Activated T-helper 17 cell treated with anti-CD3 and anti-CD28 coated beads, Interleukin-2, amount 50 U/mL, for 72 hours (primary cell): ENCODE data around the gene KIT. TPM values are rescaled to one million over a fixed set of nuclear protein-coding genes. Genes with fewer than 3 reads are reported as not detected.
"Not testable (repeated sequence)": the region's sequence is repeated elsewhere in the genome, so short reads cannot be mapped to it uniquely, and the experiment has no call there.

Experiments
- ATAC-seq: fragments of 150-1000 bp; cut with Tn5 transposase; replicated peaks from 2 replicates; pipeline ENCODE4 v1.10.0; 2021; ENCODE audit warnings: mild to moderate bottlenecking, moderate library complexity
- H3K27ac Mint-ChIP-seq: one replicate; pipeline ENCODE4 v1.8.0; 2022; ENCODE audit warnings: mixed read lengths
- H3K27me3 Mint-ChIP-seq: one replicate; pipeline ENCODE4 v1.8.0; 2022; ENCODE audit warnings: mixed read lengths
- H3K36me3 Mint-ChIP-seq: one replicate; pipeline ENCODE4 v1.8.0; 2022; ENCODE audit warnings: low read depth, mild to moderate bottlenecking, mixed read lengths
- H3K4me1 Mint-ChIP-seq: one replicate; pipeline ENCODE4 v1.8.0; 2022; ENCODE audit warnings: mixed read lengths
- H3K4me3 Mint-ChIP-seq: one replicate; pipeline ENCODE4 v1.8.0; 2022; ENCODE audit warnings: mild to moderate bottlenecking, mixed read lengths
- H3K9me3 Mint-ChIP-seq: one replicate; pipeline ENCODE4 v1.8.0; 2022; ENCODE audit warnings: mixed read lengths
- total RNA-seq, 2 donors: library from RNA; stranded (reverse); gene quantifications; one replicate each; pipeline ENCODE4 v1.2.3, GENCODE V29; 2022

Gene KIT
- 1 to 10 TPM in 1 of 2 donors, under 1 TPM in 1; 0.69 to 1.2 TPM for total RNA-seq

DNA sequence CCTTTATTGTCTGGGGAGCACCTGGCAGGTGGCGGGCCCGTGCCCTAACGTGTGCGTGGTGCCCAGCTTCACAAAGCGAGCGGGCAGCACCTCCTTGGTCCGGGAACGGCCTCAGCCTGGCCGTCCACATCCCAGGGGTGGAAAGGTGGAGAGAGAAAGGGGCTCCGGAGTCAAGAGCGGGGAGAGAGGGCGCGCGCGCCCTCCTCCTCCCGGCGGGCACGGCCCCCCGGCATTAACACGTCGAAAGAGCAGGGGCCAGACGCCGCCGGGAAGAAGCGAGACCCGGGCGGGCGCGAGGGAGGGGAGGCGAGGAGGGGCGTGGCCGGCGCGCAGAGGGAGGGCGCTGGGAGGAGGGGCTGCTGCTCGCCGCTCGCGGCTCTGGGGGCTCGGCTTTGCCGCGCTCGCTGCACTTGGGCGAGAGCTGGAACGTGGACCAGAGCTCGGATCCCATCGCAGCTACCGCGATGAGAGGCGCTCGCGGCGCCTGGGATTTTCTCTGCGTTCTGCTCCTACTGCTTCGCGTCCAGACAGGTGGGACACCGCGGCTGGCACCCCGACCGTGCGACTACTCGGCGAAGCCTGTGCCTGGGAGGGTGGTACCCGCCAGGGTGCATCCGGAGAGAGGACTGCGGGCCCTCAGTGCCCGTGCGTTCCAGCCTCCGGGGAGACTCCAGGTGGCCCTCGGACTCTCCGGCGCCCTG lies at the start of gene KIT:
KIT (plus strand) TSS at position 407 of the 701 bp plus-strand sequence; CDS start at position 465, 58 bp downstream.
- Mint-ChIP-seq H3K27ac (no peak within 1 kb of the TSS), H3K27me3 (peaks cover 37% of the 10 kb centered on the region)

DNA sequence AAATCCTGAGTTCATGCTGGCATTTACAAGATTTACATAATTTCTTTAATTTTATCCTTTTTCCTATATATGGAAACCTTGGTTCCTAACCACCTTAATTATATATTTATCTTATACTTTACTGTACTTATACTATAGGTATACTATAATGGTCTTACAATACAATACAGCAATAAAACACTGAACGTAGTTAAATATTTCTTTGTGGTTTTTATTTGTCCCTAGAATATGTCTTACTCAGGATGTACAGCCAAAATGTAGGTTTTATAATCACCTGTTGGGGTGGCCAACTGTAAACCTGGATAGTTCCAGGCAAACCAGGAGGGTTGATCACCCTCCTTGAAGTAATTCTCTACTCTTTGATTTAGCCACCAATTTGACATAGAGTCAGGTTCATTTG lies 48.4 kb upstream of the KIT start:
- Mint-ChIP-seq H3K9me3 (no peaks in the 10 kb centered on the region), H3K27me3 (peaks cover under 1% of the 10 kb centered on the region), H3K4me3 (no peak overlapping the region), H3K36me3 (no peaks in the 10 kb centered on the region), H3K4me1 (no peaks in the 10 kb centered on the region), H3K27ac (no peak overlapping the region)
- ATAC-seq = no peak

More for the DNA sequence above, at the start of gene KIT:
- Mint-ChIP-seq H3K9me3 (no peaks in the 10 kb centered on the region), H3K36me3 (no peaks in the 10 kb centered on the region), H3K4me3 (peak within 1 kb of the TSS; percentile 72), H3K4me1 (no peaks in the 10 kb centered on the region)
- ATAC-seq = peak; percentile 32

DNA sequence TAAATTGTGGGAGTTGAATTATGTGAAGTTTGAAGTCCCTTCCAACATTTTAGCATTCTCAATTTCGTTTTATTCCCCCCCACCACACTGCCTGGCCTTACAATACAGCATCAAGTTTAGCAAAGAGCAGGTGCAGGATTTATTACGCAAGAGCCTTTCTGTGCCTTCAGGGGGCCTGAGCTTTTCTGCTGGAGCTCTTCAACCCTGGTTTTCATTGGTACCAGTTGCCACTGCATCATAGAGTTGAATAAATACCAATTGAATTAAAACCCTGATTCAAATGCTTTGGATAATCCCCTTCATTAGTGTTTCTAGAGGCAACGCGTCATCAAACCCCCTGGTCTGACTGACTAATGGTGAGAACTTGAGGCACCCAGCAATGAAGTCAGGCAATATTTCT lies 43.6 kb upstream of the KIT start:
- Mint-ChIP-seq H3K27ac (no peak overlapping the region), H3K27me3 (peaks cover 4% of the 10 kb centered on the region), H3K4me1 (no peaks in the 10 kb centered on the region), H3K36me3 (no peaks in the 10 kb centered on the region), H3K9me3 (no peaks in the 10 kb centered on the region), H3K4me3 (no peak overlapping the region)
- ATAC-seq = no peak

DNA sequence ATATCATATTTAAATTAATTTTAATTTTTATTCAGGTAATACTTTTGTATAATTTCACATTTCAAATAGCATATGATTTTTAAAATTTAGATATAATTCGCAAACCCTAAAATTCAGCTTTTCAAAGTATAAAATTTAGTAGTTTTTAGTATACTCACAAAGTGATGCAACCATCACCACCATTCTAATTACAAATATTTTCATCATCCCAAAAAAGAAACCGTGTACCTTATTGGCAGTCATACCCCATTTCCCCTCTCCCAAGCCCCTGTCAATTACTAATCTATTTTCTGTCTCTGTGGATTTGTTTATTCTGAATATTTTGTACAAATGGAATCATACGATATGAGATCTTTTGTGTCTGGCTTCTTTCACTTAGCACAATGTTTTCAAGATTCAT lies 37.0 kb upstream of the KIT start:
- ATAC-seq = no peak
- Mint-ChIP-seq H3K4me3 (no peak overlapping the region), H3K36me3 (no peaks in the 10 kb centered on the region), H3K9me3 (no peaks in the 10 kb centered on the region), H3K27me3 (peaks cover under 1% of the 10 kb centered on the region), H3K4me1 (no peaks in the 10 kb centered on the region), H3K27ac (no peak overlapping the region)

DNA sequence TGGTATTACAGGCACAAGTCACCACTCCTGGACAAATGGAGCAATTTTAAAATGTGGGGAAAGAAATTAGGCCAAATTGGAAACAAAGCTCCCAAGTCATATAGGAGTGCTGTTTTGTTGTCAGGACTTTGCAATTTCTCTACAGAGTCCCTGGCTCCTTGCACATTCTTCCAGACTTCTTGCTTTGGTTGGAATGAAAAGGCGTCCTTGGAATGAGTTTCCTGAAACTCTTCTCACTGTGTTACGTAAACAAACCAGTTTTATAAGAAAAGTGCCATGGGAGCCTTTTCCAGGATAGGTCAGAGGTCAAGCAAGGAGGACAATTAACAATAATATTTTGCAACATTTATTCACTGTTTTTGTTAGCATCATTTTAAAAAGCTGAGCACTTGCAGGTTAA lies 32.4 kb upstream of the KIT start:
- H3K4me3 Mint-ChIP-seq = no peak overlapping the region
- ATAC-seq = no peak
- no peak overlapping the region for H3K27ac Mint-ChIP-seq
- no peaks in the 10 kb centered on the region for H3K4me1 Mint-ChIP-seq
- H3K27me3 Mint-ChIP-seq = peaks cover 12% of the 10 kb centered on the region
- no peaks in the 10 kb centered on the region for H3K36me3 Mint-ChIP-seq
- no peaks in the 10 kb centered on the region for H3K9me3 Mint-ChIP-seq

DNA sequence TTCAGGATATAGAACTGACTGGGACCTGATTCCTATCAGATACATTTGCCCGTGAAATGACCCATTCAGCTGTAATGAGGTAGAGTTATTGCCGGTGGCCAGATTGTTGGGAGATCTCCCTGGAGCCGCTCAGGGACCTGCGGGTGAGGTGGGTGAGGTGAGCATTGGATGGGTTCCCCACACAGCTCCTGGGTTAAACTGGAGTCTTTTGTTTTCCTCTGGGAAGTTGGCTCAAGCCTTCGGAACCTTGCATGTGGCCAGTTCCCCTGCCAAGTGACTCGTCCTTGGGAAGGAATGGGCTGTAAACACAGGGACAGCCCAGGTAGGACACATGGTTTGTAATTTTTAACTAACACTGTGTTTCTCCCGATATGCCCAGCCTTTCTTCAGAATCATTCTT lies 31.6 kb upstream of the KIT start:
- no peak for ATAC-seq
- Mint-ChIP-seq H3K9me3 (no peaks in the 10 kb centered on the region), H3K4me1 (no peaks in the 10 kb centered on the region), H3K36me3 (no peaks in the 10 kb centered on the region), H3K27me3 (peaks cover 12% of the 10 kb centered on the region), H3K4me3 (no peak overlapping the region), H3K27ac (no peak overlapping the region)

DNA sequence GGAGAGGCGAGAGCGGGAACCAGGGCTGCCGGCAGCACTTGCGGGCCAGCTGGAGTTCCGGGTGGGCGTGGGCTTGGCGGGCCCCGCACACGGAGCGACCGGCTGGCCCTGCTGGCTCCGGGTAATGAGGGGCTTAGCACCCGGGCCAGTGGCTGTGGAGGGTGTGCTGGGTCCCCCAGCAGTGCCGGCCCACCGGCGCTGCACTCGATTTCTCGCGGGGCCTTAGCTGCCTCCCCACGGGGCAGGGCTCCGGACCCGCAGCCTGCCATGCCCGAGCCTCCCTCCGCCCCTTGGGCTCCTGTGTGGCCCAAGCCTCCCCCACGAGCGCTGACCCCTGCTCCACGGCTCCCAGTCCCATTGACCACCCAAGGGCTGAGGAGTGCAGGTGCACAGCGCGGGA lies 25.2 kb upstream of the KIT start:
- H3K27ac Mint-ChIP-seq = no peak overlapping the region
- no peaks in the 10 kb centered on the region for H3K9me3 Mint-ChIP-seq
- no peaks in the 10 kb centered on the region for H3K36me3 Mint-ChIP-seq
- H3K4me1 Mint-ChIP-seq = peaks cover 4% of the 10 kb centered on the region
- peaks cover 8% of the 10 kb centered on the region for H3K27me3 Mint-ChIP-seq
- no peak for ATAC-seq
- H3K4me3 Mint-ChIP-seq = no peak overlapping the region

DNA sequence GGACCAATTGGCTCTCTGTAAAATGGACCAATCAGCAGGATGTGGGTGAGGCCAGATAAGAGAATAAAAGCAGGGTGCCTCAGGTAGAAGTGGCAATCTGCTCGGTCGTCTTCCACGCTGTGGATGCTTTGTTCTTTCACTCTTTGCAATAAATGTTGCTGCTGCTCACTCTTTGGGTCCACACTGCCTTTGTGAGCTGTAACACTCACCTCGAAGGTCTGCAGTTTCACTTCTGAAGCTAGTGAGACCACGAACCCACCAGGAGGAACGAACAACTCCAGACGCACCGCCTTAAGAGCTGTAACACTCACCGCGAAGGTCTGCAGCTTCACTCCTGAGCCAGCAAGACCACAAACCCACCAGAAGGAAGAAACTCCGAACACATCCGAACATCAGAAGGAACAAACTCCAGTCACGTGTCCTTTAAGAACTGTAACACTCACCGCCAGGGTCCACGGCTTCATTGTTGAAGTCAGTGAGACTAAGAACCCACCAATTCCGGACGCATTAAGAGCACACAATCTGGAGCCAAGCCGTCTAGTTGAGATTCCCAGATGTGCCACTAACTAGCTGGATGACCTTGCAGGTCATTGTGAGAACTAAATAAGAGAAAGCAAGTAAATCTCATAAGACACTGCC lies 24.5 kb upstream of the KIT start:
- not testable (repeated sequence) for H3K4me1 Mint-ChIP-seq, H3K36me3 Mint-ChIP-seq, H3K27ac Mint-ChIP-seq, H3K9me3 Mint-ChIP-seq, H3K27me3 Mint-ChIP-seq, ATAC-seq
- peak overlapping the region; percentile 59 for H3K4me3 Mint-ChIP-seq

DNA sequence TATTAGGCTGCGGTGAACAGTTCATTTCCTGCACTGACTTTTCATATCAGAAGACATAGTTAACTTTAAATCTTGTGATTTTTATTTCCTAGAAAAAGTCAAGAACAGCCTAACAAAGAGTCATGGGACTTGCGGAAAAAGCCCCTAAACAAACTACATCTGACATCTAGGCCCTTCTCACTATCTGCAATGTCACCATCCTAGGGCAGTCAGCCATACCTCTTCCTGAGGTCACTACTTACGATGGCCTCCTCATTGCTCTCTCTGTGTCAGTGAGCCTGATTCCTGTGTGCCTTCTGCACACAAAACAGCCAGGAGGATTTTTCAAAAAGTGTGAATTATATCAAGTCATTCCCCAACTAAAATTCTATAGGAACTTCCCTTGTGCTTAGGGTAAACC lies 22.4 kb upstream of the KIT start:
- Mint-ChIP-seq H3K36me3 (no peaks in the 10 kb centered on the region), H3K27ac (no peak overlapping the region), H3K27me3 (peaks cover 4% of the 10 kb centered on the region), H3K9me3 (no peaks in the 10 kb centered on the region), H3K4me1 (peaks cover 4% of the 10 kb centered on the region), H3K4me3 (no peak overlapping the region)
- ATAC-seq = no peak

DNA sequence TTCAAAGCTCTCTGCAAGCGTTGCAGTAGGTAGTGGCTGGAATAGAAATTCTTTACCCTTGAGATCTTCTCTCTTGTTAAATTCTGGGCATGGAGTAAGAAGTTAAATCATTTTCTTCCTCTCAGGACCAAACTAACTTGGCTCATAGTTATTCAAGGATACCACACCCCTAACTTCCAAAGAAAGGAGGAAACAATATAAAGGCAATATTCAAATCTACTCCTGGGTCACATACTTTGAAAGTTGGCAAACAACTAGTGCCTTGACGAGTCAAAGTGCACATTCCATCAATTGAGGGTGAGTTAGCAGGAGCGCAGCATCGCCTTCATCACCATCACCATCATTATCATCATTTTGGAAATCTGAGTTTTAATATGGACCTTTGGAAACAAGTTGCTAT lies 20.4 kb upstream of the KIT start:
- no peaks in the 10 kb centered on the region for H3K9me3 Mint-ChIP-seq
- ATAC-seq = no peak
- H3K27me3 Mint-ChIP-seq = peaks cover 4% of the 10 kb centered on the region
- peaks cover 4% of the 10 kb centered on the region for H3K4me1 Mint-ChIP-seq
- no peak overlapping the region for H3K4me3 Mint-ChIP-seq
- no peaks in the 10 kb centered on the region for H3K36me3 Mint-ChIP-seq
- no peak overlapping the region for H3K27ac Mint-ChIP-seq

DNA sequence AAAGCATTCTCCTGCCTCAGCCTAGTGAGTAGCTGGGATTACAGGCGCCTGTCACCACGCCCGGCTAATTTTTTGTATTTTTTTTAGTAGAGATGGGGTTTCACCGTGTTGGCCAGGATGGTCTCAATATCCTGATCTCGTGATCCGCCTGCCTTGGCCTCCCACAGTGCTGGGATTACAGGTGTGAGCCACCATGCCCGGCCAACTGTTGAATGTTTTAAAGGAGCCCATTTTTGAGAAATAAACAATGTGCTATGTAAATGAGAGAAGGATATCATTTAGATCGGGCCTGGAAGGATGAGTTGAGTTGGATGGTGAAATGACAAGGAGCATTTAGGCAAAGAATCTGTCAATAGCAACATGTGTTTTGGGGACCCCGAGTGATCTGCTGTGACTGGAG lies 16.7 kb upstream of the KIT start:
- not testable (repeated sequence) for H3K4me3 Mint-ChIP-seq, H3K36me3 Mint-ChIP-seq, H3K27ac Mint-ChIP-seq, H3K9me3 Mint-ChIP-seq, H3K27me3 Mint-ChIP-seq, H3K4me1 Mint-ChIP-seq, ATAC-seq

DNA sequence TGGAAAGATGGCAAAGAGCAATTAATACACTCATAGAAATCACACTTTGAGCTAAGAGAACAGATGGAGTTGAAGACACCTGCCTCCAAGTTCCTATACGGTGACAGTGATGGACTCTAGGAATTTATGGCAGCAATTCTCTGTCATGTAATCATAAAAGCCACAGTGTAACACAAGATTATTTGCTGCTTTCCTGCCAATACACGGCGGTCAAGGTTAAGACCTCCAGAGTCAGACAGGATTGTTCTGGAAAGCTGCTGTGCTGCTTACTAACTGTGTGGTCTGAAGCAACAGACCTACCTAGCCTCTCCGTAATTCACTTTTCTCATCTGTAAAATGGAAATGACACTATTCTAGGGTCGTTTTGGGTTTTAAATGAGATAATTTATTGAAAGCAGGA lies 14.6 kb upstream of the KIT start:
- Mint-ChIP-seq H3K27ac (no peak overlapping the region), H3K4me1 (no peaks in the 10 kb centered on the region), H3K9me3 (no peaks in the 10 kb centered on the region), H3K36me3 (no peaks in the 10 kb centered on the region), H3K4me3 (no peak overlapping the region), H3K27me3 (peaks cover 3% of the 10 kb centered on the region)
- ATAC-seq = no peak

DNA sequence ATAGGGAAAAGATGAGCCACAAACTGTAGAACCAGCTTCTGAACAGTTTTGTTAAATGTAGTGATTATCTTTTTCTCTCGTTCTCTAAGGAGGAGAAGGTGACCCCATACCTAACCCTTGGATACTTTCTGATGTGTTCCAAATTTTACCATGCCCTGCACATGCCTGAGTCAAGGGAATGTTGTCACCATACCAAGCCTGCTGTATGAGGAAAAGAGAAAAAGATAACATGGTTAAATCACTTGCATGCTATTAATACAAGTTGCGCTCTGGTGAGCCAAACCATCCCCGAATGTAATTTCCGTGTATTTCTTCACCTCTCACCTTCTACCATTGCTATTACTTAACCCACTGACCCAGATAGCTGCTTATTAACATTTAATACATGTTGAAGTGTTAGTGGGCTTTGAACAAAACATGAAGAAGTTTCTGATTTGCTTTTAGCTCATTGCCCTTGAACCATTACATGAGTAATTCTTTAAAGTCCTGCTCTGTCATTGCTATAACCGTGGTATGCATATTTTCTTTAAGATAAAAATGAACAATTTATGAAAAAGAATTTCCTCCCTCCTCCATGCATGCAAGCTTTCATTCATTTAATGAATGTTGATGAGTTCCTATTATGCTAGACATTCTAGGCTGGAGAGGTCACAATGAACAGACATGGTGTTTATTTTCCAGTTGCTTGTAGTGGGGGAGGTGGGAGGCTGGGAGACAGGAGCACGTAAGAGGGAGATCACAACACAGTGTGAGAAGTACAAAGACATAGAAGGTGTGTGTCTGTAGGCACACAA lies 13.6 kb upstream of the KIT start:
- no peak for ATAC-seq
- H3K36me3 Mint-ChIP-seq = no peaks in the 10 kb centered on the region
- H3K27ac Mint-ChIP-seq = no peak overlapping the region
- H3K27me3 Mint-ChIP-seq = peaks cover 3% of the 10 kb centered on the region
- no peaks in the 10 kb centered on the region for H3K4me1 Mint-ChIP-seq
- H3K4me3 Mint-ChIP-seq = no peak overlapping the region
- no peaks in the 10 kb centered on the region for H3K9me3 Mint-ChIP-seq

DNA sequence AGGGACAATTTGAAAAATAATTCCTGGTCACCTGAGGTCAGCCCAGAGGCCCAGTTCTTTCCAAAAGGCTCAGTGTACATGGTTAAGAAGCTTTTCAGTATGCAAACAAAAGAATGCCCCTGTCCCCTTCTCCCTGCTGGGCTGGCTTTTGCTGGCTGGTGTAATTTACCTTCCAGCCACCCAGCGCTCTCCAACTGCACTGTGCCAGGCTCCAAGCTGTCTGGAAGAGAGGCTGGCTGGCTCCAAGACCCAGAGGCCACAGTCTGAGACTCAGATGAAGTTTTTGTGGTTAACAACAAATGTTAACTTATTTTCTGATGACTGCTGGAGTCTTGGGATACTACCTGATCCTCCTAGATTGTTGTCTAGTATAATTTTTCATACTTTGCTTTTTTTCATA lies 11.9 kb upstream of the KIT start:
- Mint-ChIP-seq H3K27me3 (peaks cover 3% of the 10 kb centered on the region), H3K4me1 (no peaks in the 10 kb centered on the region), H3K27ac (no peak overlapping the region), H3K9me3 (no peaks in the 10 kb centered on the region), H3K36me3 (no peaks in the 10 kb centered on the region), H3K4me3 (no peak overlapping the region)
- ATAC-seq = no peak

DNA sequence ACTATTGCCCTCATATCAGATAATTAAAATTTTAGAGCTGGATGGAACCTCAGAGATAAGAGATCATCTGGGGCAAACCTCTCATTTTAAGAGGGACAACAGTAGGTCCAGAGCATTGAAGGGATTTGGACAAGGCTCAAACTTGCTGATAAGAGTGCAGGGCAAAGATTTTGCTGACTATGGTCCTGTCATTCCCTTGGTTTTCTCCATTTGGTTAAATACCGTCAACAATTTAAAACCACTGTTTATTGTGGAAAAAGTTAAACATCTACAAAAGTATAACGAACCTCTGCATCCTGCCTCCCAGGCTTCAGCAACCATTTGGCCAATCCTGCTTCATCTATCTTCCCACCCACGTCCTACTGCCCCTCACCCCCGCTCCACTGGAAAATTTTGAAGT lies 10.7 kb upstream of the KIT start:
- Mint-ChIP-seq H3K4me3 (no peak overlapping the region), H3K36me3 (no peaks in the 10 kb centered on the region), H3K4me1 (no peaks in the 10 kb centered on the region), H3K27ac (no peak overlapping the region), H3K9me3 (no peaks in the 10 kb centered on the region), H3K27me3 (peaks cover 6% of the 10 kb centered on the region)
- no peak for ATAC-seq
